VCaP (cell line): Measurements from ENCODE around the gene LRIG2.

ENCODE experiments used
- H3K27ac ChIP-seq: fragments of 450-650 bp; 2 replicates; pipeline ENCODE4 v1.5.1; 2017
- TF ChIP-seq, protein P1 (sequence below): fragments of 450-650 bp; conservative IDR thresholded peaks from 2 replicates; pipeline ENCODE4 v1.5.1; 2017; ENCODE audit warnings: mild to moderate bottlenecking, moderate library complexity

The LRIG2 gene

GRCh38 chr1:113095790-113096455, 22.9 kb downstream of the LRIG2 start:
- H3K27ac ChIP-seq: no peak overlapping the region
- TF ChIP-seq, protein P1, sequence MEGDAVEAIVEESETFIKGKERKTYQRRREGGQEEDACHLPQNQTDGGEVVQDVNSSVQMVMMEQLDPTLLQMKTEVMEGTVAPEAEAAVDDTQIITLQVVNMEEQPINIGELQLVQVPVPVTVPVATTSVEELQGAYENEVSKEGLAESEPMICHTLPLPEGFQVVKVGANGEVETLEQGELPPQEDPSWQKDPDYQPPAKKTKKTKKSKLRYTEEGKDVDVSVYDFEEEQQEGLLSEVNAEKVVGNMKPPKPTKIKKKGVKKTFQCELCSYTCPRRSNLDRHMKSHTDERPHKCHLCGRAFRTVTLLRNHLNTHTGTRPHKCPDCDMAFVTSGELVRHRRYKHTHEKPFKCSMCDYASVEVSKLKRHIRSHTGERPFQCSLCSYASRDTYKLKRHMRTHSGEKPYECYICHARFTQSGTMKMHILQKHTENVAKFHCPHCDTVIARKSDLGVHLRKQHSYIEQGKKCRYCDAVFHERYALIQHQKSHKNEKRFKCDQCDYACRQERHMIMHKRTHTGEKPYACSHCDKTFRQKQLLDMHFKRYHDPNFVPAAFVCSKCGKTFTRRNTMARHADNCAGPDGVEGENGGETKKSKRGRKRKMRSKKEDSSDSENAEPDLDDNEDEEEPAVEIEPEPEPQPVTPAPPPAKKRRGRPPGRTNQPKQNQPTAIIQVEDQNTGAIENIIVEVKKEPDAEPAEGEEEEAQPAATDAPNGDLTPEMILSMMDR: no peak

- TF ChIP-seq, protein P1: no peak
- no peak overlapping the region for H3K27ac ChIP-seq
Observed at GRCh38 chr1:113096493-113096892, 23.5 kb downstream of the LRIG2 start.

DNA sequence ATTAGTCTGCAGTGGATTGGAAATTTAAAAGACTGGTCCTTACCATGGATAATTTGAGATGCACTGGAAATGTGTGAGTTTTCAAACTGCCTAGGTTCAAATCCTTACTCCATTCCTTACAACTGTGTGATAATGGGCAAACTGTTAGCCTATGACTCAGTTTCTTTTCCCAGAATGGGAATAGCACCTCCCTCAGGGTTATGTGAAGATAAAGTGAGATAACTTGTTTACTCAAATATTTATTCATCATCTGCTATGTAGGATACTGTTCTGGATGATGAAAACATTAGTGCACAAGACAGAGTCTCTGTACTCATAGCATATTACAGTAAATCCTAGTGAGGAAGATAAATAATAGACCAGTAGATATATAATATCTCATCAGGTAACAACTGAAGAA, 28.6 kb downstream of the LRIG2 start:
- no peak overlapping the region; the same call in 1 of the 2 replicates for H3K27ac ChIP-seq
- TF ChIP-seq, protein P1: no peak

DNA sequence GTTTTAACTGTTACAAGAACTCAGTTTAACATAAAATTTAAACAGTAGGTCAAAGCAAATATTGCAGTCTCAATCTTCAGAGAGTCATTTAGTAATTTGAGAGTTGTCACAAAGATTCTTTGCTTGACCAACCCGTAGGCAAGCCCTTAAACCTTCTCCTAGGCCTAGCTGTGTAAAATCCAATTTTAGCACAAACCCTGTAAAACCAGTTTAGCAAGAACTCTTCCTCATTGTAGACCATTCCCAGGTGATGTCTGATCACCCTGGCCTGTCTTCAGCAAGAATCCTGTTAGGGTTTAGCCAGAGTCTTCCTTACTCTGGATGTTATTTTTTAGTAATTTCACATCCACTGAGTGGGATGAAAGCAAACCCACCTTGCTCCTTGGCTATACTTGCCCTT, 30.1 kb downstream of the LRIG2 start:
- TF ChIP-seq, protein P1: no peak
- peak overlapping the region; percentile 36 for H3K27ac ChIP-seq

DNA sequence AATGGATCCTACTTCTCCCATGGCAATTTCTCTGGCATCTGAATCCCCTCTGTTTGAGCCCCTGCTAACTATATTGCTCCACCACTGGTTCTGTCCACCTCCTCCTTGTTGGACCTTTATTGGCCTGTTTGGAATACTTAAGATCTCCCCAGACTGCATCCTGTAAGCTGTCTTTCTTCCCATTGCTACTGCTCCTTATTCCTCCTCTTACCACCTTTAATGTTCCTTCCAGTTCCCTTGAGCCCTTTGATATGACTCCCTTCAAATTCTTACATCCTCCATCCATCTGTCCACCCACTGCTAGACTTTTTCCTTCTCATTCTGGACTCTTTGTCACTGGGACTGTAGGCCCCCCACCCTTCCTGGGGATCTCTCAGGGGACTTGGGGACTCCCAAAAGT, 31.0 kb downstream of the LRIG2 start:
- H3K27ac ChIP-seq: no peak overlapping the region; the same call in 1 of the 2 replicates
- TF ChIP-seq, protein P1: no peak

GRCh38 chr1:113106910-113107309, 33.9 kb downstream of the LRIG2 start:
- H3K27ac ChIP-seq: no peak overlapping the region
- TF ChIP-seq, protein P1: no peak

- TF ChIP-seq, protein P1: peak; percentile 80
- peak overlapping the region; percentile 76 for H3K27ac ChIP-seq
Observed at GRCh38 chr1:113109908-113110554, 37.0 kb downstream of the LRIG2 start.
